ENCODE data around the gene ADA.
A peak's percentile ranks its signal among the peaks of the same experiment; 100 is the strongest.
"Not testable (repeated sequence)": the region's sequence is repeated elsewhere in the genome, so short reads cannot be mapped to it uniquely, and the experiment has no call there.

The ADA gene

GRCh38 chr20:44592366-44592765 lies 59.1 kb downstream of the ADA start:
- Histone ChIP-seq H3K27me3 (no peaks in the 10 kb centered on the region), H3K4me3 (no peak overlapping the region), H3K27ac (peak overlapping the region; percentile 81 to 89), H3K36me3 (peaks cover 19 to 25% (median 22%) of the 10 kb centered on the region in 3 donors), H3K4me1 (peaks cover 0 to 79% (median 41%) of the 10 kb centered on the region in 4 donors), H3K9me3 (no peaks in the 10 kb centered on the region)
- DNase-seq = no peak
- no peak for TF ChIP-seq CTCF (IDR thresholded peaks at IDR 0.05)
- intact Hi-C loops (cut with DNase I; ENCODE audit: low total_unique reads) = loop anchor here (5.0 kb wide), 1 partner anchor 60 kb away; no protein-coding TSS in a partner anchor

GRCh38 chr20:44590980-44591778 lies 60.3 kb downstream of the ADA start:
- Histone ChIP-seq H3K4me3 (no peak overlapping the region), H3K36me3 (peaks cover 19 to 25% (median 22%) of the 10 kb centered on the region in 3 donors), H3K27ac (no peak overlapping the region), H3K4me1 (peaks cover 0 to 79% (median 45%) of the 10 kb centered on the region in 4 donors), H3K27me3 (no peaks in the 10 kb centered on the region), H3K9me3 (no peaks in the 10 kb centered on the region)
- TF ChIP-seq CTCF (IDR thresholded peaks at IDR 0.05) = no peak
- no peak for DNase-seq
- intact Hi-C loops (cut with DNase I; ENCODE audit: low total_unique reads) = loop anchor here (5.0 kb wide), 1 partner anchor 59 kb away; no protein-coding TSS in a partner anchor

GRCh38 chr20:44589537-44589936 lies 62.0 kb downstream of the ADA start:
- no peak for DNase-seq
- Histone ChIP-seq H3K27ac (peak overlapping the region in 1 of 2 donors; percentile 25), H3K9me3 (no peaks in the 10 kb centered on the region), H3K27me3 (no peaks in the 10 kb centered on the region), H3K36me3 (peaks cover 19 to 25% (median 22%) of the 10 kb centered on the region in 3 donors), H3K4me3 (no peak overlapping the region), H3K4me1 (peaks cover 0 to 79% (median 46%) of the 10 kb centered on the region in 4 donors)
- no peak for TF ChIP-seq CTCF (IDR thresholded peaks at IDR 0.05)
- intact Hi-C loops (cut with DNase I; ENCODE audit: low total_unique reads) = no loop called here

- H3K36me3 ChIP-seq = peaks cover 19 to 25% (median 22%) of the 10 kb centered on the region in 3 donors
- intact Hi-C loops (cut with DNase I; ENCODE audit: low total_unique reads); H3K4me3 ChIP-seq; DNase-seq; H3K27me3 ChIP-seq; H3K9me3 ChIP-seq: not testable (repeated sequence)
- H3K4me1 ChIP-seq = peaks cover 0 to 78% (median 39%) of the 10 kb centered on the region in 4 donors
- peak overlapping the region; percentile 79 to 83 for H3K27ac ChIP-seq
Measured at GRCh38 chr20:44588321-44588720, 63.2 kb downstream of the ADA start.

GRCh38 chr20:44587035-44587980 lies 64.2 kb downstream of the ADA start:
- intact Hi-C loops (cut with DNase I; ENCODE audit: low total_unique reads) = no loop called here
- Histone ChIP-seq H3K27ac (peak overlapping the region; percentile 79 to 83), H3K4me3 (peak overlapping the region; percentile 14 to 20), H3K36me3 (peaks cover 19 to 23% (median 19%) of the 10 kb centered on the region in 3 donors), H3K27me3 (no peaks in the 10 kb centered on the region), H3K4me1 (peaks cover 0 to 72% (median 39%) of the 10 kb centered on the region in 4 donors), H3K9me3 (no peaks in the 10 kb centered on the region)
- TF ChIP-seq CTCF (IDR thresholded peaks at IDR 0.05) = no peak
- no peak for DNase-seq

Measured in tibial artery (tissue), 4 donors.